ENCODE results near the gene DNAJC8.

DNAJC8 gene

GRCh38 chr1:28199328-28200233 lies 33.2 kb downstream of the DNAJC8 start:
- no peak for DNase-seq

DNA sequence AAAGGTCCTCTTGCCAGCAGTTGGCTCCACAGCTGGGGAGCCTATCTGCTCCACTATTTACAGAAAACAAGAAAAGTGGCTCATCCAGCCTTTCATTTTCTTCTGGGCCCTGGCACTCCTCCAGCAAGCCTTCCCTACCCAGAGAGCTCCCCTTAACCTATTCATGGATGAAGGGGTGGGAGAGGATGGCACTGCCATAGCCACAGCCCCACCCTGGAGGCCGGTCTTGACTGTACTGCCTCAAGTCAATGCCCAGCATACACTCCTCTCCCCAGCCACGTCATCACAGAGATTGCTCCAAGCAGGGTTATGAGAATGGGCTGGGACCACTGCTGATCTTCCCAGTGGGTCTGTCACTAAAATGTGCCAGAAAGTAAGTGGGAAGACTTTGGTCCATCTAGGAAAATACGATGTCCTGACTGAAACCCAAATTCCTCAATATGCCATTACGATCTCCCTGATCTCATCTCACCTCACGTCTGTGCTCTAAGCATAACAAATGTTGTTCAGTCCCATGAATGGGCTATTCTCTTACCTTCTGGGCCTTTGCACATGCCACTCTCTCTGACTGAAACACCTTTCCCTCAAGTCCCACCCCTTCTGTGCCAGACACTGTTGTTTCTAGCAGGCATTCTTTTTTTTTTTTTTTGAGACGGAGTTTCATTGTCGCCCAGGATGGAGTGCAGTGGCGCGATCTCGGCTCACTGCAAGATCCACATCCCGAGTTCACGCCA lies 35.0 kb downstream of the DNAJC8 start:
- peak; percentile 21 for DNase-seq

GRCh38 chr1:28196330-28196729 lies 36.5 kb downstream of the DNAJC8 start:
- DNase-seq, result no peak

DNA sequence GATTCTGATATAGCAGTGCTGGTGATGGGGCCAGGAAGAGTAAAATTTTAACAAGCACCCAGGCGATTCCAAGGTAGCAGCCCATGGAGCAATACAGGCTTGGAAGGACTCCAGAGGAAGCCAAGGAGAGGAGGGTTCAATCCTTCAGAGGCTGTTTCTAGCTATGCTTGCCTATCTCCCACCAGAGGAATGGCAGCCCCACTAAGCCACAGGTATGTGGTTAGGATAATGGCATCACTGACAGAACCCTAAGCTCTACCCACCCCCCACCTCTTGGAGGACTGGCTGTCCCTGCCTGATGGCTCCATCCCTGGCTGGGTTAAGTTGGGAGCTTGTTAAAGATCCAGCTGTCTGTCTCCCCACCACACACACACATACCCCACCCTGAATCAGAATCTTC lies 37.0 kb downstream of the DNAJC8 start:
- no peak for DNase-seq

DNA sequence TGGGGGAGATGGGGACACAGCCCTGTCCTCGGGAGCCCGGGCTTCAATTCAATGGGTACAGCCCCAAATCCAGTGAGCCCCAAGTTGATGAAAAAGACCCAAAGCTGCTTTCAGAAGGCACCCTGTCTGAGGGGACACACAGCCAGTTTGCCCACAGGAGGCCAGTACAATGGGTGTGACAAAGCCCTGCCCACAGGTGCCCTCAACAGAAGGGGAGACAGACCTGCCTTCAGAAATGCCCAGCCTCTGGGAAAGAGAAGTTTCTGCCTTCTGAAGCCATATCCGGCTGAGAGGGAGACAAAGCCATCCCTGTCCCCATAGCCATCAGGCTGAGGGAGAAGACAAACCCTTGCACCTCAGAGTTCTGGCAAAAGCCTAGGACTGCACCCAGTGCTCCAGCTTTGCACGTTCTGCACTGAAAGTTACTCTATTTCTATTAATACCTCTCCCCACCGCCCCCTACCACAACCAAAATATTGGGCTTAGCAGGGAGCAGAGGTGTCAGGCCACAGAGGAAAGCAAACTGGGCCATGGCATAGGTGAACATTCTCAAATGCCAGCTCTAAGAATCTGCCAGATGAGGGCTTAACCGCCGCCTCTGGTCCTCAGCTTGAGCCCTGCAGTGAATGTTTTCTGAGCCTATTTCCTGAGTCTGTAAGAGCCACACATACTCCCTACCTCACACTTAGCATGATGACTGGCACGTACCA lies 38.3 kb downstream of the DNAJC8 start:
- no peak for DNase-seq

DNA sequence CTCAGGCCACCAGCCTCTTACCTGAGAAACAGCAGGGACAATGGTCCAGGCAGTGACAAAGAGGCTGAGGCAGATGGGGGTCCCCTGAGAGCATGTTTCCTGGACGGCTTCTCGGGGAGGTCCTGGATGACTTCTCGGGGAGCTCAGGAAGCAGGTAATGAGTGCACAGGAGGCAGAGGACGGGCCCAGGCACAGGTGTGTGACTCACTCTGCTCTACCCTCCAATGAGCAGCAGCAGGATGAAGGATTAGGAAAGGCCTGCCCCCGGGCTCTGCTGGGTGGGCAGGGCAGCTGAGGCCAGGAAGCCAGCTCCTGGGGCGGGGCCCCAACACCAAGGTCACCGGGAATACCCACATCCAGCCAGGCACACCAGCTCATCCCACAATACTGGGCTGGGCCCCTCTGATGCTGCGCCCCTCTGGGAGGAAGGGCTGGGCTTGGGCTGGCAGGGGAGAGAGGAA lies 39.1 kb downstream of the DNAJC8 start:
- peak; percentile 26 for DNase-seq

GRCh38 chr1:28190996-28191645 lies 41.7 kb downstream of the DNAJC8 start:
- DNase-seq, result no peak

- DNase-seq, result no peak
Observed at GRCh38 chr1:28190337-28190979, 42.4 kb downstream of the DNAJC8 start.

DNA sequence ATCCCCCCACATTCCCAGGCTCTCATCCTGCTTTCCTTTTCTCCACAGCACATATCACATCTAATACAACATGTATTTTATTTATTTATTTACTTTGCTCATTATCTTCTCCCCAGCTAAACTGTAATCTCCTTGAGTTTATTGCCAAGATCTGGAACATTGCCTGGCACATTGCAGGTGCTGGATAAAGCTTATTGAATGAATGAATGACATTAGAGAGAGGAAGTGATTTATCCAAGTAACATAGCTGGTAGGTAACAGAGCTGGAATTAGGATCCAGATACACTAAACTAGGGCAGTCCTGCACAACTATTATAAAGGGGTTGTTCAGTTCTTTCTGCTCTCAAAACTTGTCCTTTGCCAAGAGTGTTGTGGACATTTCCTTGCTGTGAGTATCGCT lies 47.8 kb downstream of the DNAJC8 start:
- no peak for DNase-seq

- no peak for DNase-seq
Observed at GRCh38 chr1:28180306-28181305, 52.2 kb downstream of the DNAJC8 start.

DNA sequence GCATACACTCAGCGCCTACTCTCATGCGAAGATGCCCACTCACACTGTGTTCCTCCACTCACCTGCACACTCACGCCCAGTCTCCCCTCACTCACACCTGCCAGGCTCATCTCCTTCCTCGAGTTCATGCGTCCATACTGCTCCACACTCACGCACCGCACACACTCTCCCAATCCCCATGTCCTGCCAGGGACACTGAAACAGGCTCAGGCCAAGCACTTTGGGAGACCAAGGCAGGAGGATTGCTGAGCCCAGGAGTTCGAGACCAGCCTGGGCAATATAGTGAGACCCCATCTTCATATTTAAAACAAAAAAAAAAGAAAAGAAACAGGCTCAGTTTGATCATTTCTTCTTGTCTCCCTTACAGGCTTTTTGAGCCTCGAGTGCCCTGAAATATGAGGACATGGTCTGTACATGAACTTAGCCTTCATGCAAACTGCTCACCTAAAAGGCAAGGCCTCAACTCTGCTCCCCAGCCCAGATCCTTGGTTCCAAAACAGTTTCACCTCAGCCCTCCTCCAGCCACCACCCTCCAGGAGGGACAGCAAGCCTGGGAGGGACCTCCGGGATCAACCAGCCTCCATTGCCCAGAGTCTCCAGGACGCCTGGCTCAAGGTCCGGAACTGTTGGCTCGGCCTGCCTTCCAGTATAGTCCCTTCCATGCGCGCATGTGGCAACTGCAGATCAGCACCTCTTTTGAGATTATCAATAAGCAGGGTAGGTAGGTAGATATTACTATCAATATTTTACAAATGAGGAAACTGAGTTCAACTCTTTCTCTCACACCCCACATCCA lies 53.9 kb downstream of the DNAJC8 start:
- DNase-seq, result no peak

DNA sequence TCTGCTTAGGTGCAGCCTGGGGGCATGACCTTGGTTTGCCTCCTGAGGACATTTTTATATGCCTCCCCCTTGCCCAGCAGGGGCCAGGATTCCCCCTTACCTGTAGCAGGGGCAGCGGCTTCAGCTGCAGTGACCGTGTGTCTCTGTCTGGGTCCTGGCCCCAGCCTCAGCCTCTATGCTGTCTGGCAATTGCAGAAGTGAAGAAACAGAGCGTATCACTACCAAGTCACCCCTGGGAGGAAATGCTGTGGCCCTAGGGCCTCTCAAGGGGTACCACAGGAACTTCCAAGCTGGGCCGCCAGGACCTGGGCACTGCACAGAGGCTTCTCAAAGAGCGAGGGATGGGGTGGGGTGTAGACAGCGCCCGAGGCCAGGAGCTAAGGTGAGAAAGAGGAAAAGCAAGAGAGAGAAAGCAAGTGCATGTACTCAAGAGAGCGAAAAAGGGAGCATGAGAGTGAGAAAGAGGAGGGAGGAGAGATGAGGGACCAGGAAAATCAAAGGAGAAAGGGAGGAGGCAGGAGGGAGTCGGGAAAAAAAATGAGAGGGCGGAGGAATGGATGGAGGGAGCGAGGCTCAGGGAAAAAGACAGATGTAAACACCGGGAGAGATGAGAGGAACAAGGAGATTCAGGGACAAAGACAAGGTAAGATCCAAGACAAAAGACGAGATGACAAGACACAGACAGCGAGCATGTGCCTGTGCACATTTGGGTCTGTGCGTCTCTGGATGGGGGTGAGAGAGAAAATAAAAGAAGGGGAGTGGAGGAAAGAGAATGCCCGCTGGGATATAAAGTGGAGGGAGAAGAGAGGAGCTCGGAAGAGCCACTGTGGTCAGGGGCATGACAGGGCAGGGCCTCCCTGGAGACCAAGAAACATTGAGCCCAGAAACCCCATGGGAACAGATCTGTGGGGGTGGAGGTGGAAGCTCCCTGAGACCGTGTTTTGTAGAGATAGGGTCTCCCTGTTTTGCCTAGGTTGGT lies 56.0 kb downstream of the DNAJC8 start, which contains the start of gene PTAFR:
Gene PTAFR, minus strand, starts transcription at position 199 of the 979 bp plus-strand sequence. CDS start 25,669 bp downstream, outside the sequence.
- DNase-seq, result no peak

DNA sequence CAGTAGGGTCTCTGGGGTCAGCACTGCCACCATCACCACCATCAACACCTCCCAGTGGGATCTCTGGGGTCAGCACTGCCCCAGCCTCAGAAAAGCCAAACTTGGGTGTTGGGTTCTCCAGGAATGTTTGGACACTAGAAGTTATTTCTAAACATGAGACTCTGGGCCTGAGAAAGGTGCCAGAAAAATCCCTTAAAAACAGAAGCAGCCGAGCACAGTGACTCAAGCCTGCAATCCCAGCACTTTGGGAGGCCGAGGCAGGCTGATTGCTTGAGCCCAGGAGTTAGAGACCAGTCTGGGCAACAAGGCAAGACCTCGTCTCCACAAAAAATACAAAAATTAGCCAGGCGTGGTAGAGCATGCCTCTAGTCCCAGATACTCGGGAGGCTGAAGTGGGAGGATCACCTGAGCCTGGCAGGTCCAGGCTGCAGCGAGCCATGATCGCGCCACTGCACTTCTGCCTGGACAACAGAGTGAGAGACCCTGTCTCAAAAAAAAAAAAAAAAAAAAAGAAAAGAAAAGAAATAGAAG lies 56.8 kb downstream of the DNAJC8 start:
- DNase-seq, result no peak

GRCh38 chr1:28173980-28174297 lies 58.9 kb downstream of the DNAJC8 start:
- no peak for DNase-seq

DNA sequence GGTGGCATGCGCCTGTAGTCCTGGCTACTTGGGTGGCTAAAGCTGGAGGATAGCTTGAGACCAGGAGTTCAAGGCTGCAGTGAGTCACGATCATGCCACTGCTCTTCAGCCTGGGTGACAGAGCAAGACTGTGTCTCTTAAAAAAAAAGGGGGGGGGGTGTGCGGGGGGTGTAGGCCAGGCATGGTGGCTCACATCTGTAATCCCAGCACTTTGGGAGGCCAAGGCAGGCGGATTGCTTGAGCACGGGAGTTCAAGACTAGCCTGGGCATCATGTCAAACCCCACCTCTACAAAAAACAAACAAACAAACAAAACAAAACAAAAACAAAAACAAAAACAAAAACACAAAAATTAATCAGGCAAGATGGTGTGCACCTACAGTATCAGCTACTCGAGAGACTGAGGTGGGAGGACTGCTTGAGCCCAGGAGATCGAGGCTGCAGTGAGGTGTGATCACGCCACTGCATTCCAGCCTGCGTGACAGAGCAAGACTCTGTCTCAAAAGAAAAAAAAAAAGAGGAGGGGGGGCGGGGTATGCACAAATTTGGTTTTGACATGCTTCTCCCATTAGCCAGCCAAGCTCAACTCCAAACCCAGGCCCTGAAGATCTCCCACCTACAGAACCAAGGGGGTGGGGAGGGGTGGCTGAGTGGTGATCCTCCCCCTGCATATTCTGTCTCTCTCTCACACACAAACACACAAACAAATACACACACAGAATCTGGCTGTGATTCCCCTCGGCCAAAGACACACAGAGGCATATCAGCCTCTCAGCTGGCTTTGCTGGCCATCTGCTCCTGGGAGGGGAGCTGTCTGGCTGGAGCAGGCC lies 59.5 kb downstream of the DNAJC8 start:
- peak; percentile 35 for DNase-seq

DNA sequence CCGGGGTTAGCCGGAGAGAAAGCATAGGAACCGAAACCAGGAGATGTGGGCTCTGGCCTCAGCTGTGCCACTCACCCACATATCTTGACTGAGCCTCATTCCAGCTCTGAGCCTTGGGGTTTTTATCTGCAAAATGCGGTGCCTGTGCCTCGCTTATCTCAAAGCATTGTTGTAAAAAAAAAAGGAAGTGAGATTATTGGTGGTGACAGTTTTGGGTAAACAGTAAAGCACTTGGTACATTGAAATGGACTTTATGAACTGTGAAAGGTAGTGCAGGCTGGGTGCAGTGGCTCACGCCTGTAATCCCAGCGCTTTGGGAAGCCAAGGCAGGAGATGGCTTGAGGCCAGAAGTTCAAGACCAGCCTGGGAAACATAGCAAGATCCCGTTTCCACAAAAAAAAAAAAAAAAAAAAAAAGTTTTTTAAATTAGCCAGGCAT lies 60.1 kb downstream of the DNAJC8 start:
- no peak for DNase-seq

- DNase-seq, result no peak
Observed at GRCh38 chr1:28171246-28171645, 61.6 kb downstream of the DNAJC8 start.

Measured in DMS53 (cell line).